Trophoblast cell (in vitro differentiated cells and primary cell): ENCODE results near the gene INHBC.

Source experiments
- DNase-seq, 2 donors: peaks; one replicate each; pipeline ENCODE4 v3.0.0-alpha.2; 2016
- H2AFZ ChIP-seq: 2 replicates; pipeline ENCODE4 v1.6.1; 2013; ENCODE audit warnings: low read length, moderate library complexity, mild to moderate bottlenecking; ENCODE audit not compliant: insufficient read depth, poor library complexity
- H2AK5ac ChIP-seq: 2 replicates; pipeline ENCODE4 v1.6.1; 2013; ENCODE audit warnings: mild to moderate bottlenecking, low read length
- H2BK120ac ChIP-seq: 2 replicates; pipeline ENCODE4 v1.6.1; 2013; ENCODE audit warnings: low read length, mild to moderate bottlenecking, moderate library complexity; ENCODE audit not compliant: insufficient read depth, poor library complexity
- H2BK12ac ChIP-seq: 2 replicates; pipeline ENCODE4 v1.6.1; 2013; ENCODE audit warnings: mild to moderate bottlenecking, low read length, moderate library complexity
- H2BK5ac ChIP-seq: 2 replicates; pipeline ENCODE4 v1.6.1; 2013; ENCODE audit warnings: low read length, low read depth, moderate library complexity, mild to moderate bottlenecking; ENCODE audit not compliant: poor library complexity
- H3K14ac ChIP-seq: 2 replicates; pipeline ENCODE4 v1.6.1; 2013; ENCODE audit warnings: mild to moderate bottlenecking, low read length
- H3K18ac ChIP-seq: 2 replicates; pipeline ENCODE4 v1.6.1; 2013; ENCODE audit warnings: mild to moderate bottlenecking, low read length
- H3K23ac ChIP-seq: 2 replicates; pipeline ENCODE4 v1.6.1; 2013; ENCODE audit warnings: low read length
- H3K27ac ChIP-seq: 2 replicates; pipeline ENCODE4 v1.5.1; 2013; ENCODE audit warnings: low read depth, mild to moderate bottlenecking, inconsistent platforms, low read length, moderate library complexity
- H3K27me3 ChIP-seq: 2 replicates; pipeline ENCODE4 v1.6.1; 2013; ENCODE audit warnings: inconsistent platforms, mild to moderate bottlenecking, low read length, moderate library complexity; ENCODE audit not compliant: insufficient read depth
- H3K36me3 ChIP-seq, 2 experiments: 1 replicate in 1 of 2; 2 replicates in 1 of 2; pipeline ENCODE4 v1.6.1; 2013; ENCODE audit warnings: low read length in 2 of 2, mild to moderate bottlenecking in 2 of 2, moderate library complexity in 1 of 2; ENCODE audit not compliant: insufficient read depth in 2 of 2, control insufficient read depth in 1 of 2
- H3K4ac ChIP-seq: 2 replicates; pipeline ENCODE4 v1.6.1; 2013; ENCODE audit warnings: low read depth, mild to moderate bottlenecking, low read length, moderate library complexity
- H3K4me1 ChIP-seq, 2 experiments: 1 replicate in 1 of 2; 2 replicates in 1 of 2; pipeline ENCODE4 v1.6.1; 2013; ENCODE audit warnings: low read length in 2 of 2, mild to moderate bottlenecking in 2 of 2, moderate library complexity in 1 of 2; ENCODE audit not compliant: insufficient read depth in 2 of 2, control insufficient read depth in 1 of 2
- H3K4me2 ChIP-seq: 2 replicates; pipeline ENCODE4 v1.6.1; 2013; ENCODE audit warnings: inconsistent platforms, mild to moderate bottlenecking, low read length, moderate library complexity
- H3K4me3 ChIP-seq: 2 replicates; pipeline ENCODE4 v1.5.1; 2013; ENCODE audit warnings: mild to moderate bottlenecking, low read depth, low read length, inconsistent platforms
- H3K79me1 ChIP-seq: one replicate; pipeline ENCODE4 v1.6.1; 2013; ENCODE audit warnings: low read length
- H3K79me2 ChIP-seq: 2 replicates; pipeline ENCODE4 v1.6.1; 2013; ENCODE audit warnings: low read length, mild to moderate bottlenecking; ENCODE audit not compliant: control insufficient read depth, insufficient read depth, poor library complexity
- H3K9ac ChIP-seq: 2 replicates; pipeline ENCODE4 v1.6.1; 2013; ENCODE audit warnings: mild to moderate bottlenecking, low read length
- H3K9me3 ChIP-seq: 2 replicates; pipeline ENCODE4 v1.6.1; 2013; ENCODE audit warnings: low read depth, mild to moderate bottlenecking, control low read depth, inconsistent platforms, low read length; ENCODE audit not compliant: insufficient read depth
- H4K12ac ChIP-seq: 2 replicates; pipeline ENCODE4 v1.6.1; 2013; ENCODE audit warnings: low read depth, mild to moderate bottlenecking, low read length, moderate library complexity
- H4K8ac ChIP-seq: 2 replicates; pipeline ENCODE4 v1.6.1; 2013; ENCODE audit warnings: low read depth, mild to moderate bottlenecking, low read length, moderate library complexity
- H4K91ac ChIP-seq: one replicate; pipeline ENCODE4 v1.6.1; 2013; ENCODE audit warnings: low read depth, mild to moderate bottlenecking, low read length, moderate library complexity
- WGBS: extraction: QIAGEN DNeasy Blood & Tissue Kit; methylation state at CpG from one replicate; pipeline ENCODE4 v1.1.7; 2013; ENCODE audit warnings: missing lambda C conversion rate; ENCODE audit not compliant: insufficient read length, insufficient coverage; ENCODE audit errors: extremely low coverage; 5-methylcytosine and 5-hydroxymethylcytosine counted together

The INHBC gene

DNA sequence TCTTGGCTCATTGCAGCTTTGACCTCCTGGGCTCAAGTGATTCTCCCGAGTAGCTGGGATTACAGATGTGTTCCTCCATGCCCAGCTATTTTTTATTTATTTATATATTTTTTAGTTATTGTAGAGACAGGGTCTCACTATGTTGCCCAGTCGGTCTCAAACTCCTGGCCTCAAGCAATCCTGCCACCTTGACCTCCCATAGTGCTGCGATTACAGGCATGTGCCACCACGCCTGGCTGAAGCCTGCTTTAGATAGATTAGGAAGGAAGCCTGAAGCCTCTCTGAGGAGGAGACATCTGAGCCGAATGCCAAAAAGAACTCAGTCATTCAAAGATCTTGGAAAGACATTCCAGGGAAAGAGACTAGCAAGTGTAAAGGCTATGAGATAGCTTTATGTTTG, 10.2 kb downstream of the INHBC start:
- Histone ChIP-seq H4K12ac (no peak overlapping the region), H2BK120ac (no peak overlapping the region), H4K91ac (no peak overlapping the region), H3K36me3 (no peaks in the 10 kb centered on the region), H3K4ac (no peak overlapping the region), H3K9ac (no peak overlapping the region), H3K4me3 (no peak overlapping the region), H2AK5ac (no peak overlapping the region), H3K23ac (no peak overlapping the region), H3K4me2 (no peak overlapping the region), H4K8ac (no peak overlapping the region), H2AFZ (no peak overlapping the region), H3K79me1 (no peaks in the 10 kb centered on the region), H3K27me3 (no peaks in the 10 kb centered on the region), H3K14ac (no peak overlapping the region), H3K4me1 (no peaks in the 10 kb centered on the region), H3K27ac (no peak overlapping the region), H2BK5ac (no peak overlapping the region), H2BK12ac (no peak overlapping the region), H3K79me2 (no peaks in the 10 kb centered on the region), H3K18ac (no peak overlapping the region), H3K9me3 (peaks cover 2% of the 10 kb centered on the region)
- no CpG with 5 or more reads among the region's 5 CpGs for WGBS
- no peak for DNase-seq

DNA sequence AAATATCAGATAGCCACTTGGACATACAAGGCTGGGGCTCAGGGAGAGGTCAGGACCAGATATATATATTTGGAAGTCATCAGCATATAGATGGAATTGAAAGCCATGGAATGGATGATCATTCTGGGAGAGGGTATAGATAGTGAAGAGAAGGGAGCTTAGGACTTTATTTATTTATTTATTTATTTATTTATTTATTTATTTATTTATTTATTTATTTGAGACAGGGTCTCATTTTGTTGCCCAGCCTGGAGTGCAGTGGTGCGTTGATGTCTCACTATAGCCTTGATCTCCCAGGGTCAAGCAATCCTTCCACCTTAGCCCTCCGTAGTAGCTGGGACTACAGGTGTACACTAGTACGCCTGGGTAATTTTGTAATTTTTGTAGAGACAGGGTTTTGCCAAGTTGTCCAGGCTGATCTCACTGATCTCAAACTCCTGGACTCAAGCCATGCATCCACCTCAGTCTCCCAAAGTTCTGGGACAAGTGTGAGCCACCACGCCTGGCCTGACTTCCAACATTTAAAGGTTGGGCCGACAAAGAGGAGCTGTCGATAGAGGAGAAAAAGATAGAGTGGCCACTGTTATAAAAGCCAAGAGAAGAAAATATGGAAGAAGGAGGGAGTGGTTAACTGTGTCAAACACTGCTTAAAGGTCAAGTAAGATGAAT, 11.8 kb downstream of the INHBC start:
- no peak overlapping the region for H3K9ac ChIP-seq
- H4K12ac ChIP-seq: no peak overlapping the region
- H3K4me1 ChIP-seq: no peaks in the 10 kb centered on the region
- H3K9me3 ChIP-seq: no peaks in the 10 kb centered on the region
- H3K79me1 ChIP-seq: no peaks in the 10 kb centered on the region
- H3K23ac ChIP-seq: no peak overlapping the region
- WGBS: no CpG with 5 or more reads among the region's 6 CpGs
- no peak overlapping the region for H3K18ac ChIP-seq
- H3K14ac ChIP-seq: no peak overlapping the region
- no peak overlapping the region for H3K4me3 ChIP-seq
- no peak overlapping the region for H2BK120ac ChIP-seq
- H4K8ac ChIP-seq: no peak overlapping the region
- no peak overlapping the region for H2BK5ac ChIP-seq
- H3K4ac ChIP-seq: no peak overlapping the region
- H2BK12ac ChIP-seq: no peak overlapping the region
- no peaks in the 10 kb centered on the region for H3K79me2 ChIP-seq
- no peak for DNase-seq
- H3K36me3 ChIP-seq: no peaks in the 10 kb centered on the region
- H3K4me2 ChIP-seq: no peak overlapping the region
- H2AFZ ChIP-seq: no peak overlapping the region
- H3K27me3 ChIP-seq: no peaks in the 10 kb centered on the region
- no peak overlapping the region for H4K91ac ChIP-seq
- H3K27ac ChIP-seq: no peak overlapping the region
- H2AK5ac ChIP-seq: no peak overlapping the region

DNA sequence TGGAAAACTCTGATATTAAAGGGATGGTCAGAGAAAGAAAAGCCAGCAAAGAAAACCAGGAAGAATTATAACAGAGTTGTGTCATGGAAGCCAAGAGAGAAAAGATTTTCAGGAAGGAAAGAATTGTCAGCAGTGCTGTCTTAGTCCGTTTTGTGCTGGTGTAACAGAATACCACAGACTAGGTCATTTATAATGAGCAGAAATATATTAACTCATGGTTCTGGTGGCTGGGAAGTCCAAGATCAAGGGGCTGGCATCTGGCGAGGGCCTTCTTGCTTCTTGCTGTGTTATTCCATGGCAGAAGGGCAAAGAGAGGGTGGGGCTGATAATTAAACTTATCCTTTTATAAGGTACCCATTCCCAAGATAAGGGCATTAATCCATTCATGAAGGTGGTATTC, 14.1 kb downstream of the INHBC start:
- no peak overlapping the region for H3K18ac ChIP-seq
- no peak for DNase-seq

GRCh38 chr12:57449375-57449774, 14.8 kb downstream of the INHBC start:
- no peaks in the 10 kb centered on the region for H3K79me2 ChIP-seq
- no CpG with 5 or more reads among the region's 7 CpGs for WGBS

More for the DNA sequence above, 14.1 kb downstream of the INHBC start:
- Histone ChIP-seq H2BK12ac (no peak overlapping the region), H2BK120ac (no peak overlapping the region), H3K27me3 (no peaks in the 10 kb centered on the region), H3K23ac (no peak overlapping the region), H3K27ac (no peak overlapping the region), H3K4ac (no peak overlapping the region), H3K4me1 (no peaks in the 10 kb centered on the region), H2BK5ac (no peak overlapping the region), H4K12ac (no peak overlapping the region), H3K36me3 (no peaks in the 10 kb centered on the region), H2AK5ac (no peak overlapping the region), H3K4me3 (no peak overlapping the region), H2AFZ (no peak overlapping the region), H4K91ac (no peak overlapping the region), H3K9me3 (no peaks in the 10 kb centered on the region), H3K14ac (no peak overlapping the region), H3K79me1 (no peaks in the 10 kb centered on the region), H3K9ac (no peak overlapping the region), H3K4me2 (no peak overlapping the region), H3K79me2 (no peaks in the 10 kb centered on the region), H4K8ac (no peak overlapping the region)
- no CpG with 5 or more reads among the region's 2 CpGs for WGBS

More at GRCh38 chr12:57449375-57449774, 14.8 kb downstream of the INHBC start:
- Histone ChIP-seq H4K12ac (no peak overlapping the region), H4K8ac (no peak overlapping the region), H3K4me2 (no peak overlapping the region), H3K36me3 (no peaks in the 10 kb centered on the region), H2BK120ac (no peak overlapping the region), H3K9ac (no peak overlapping the region), H2BK5ac (no peak overlapping the region), H3K79me1 (no peaks in the 10 kb centered on the region), H3K4ac (no peak overlapping the region), H3K27ac (no peak overlapping the region), H3K4me3 (no peak overlapping the region), H2BK12ac (no peak overlapping the region), H3K4me1 (no peaks in the 10 kb centered on the region), H3K27me3 (no peaks in the 10 kb centered on the region), H3K18ac (no peak overlapping the region), H2AK5ac (no peak overlapping the region), H4K91ac (no peak overlapping the region), H3K23ac (no peak overlapping the region), H2AFZ (no peak overlapping the region), H3K9me3 (no peaks in the 10 kb centered on the region), H3K14ac (no peak overlapping the region)
- DNase-seq: no peak
